GM19351 (cell line): ENCODE measurements around the gene PNKP.
A peak's percentile ranks its signal among the peaks of the same experiment; 100 is the strongest.

ENCODE experiments used
- ATAC-seq: cut with Tn5 transposase; IDR thresholded peaks from one replicate; pipeline ENCODE4 v1.9.1; 2021; ENCODE audit warnings: mild to moderate bottlenecking, moderate library complexity; ENCODE audit not compliant: unreplicated experiment

PNKP gene

DNA sequence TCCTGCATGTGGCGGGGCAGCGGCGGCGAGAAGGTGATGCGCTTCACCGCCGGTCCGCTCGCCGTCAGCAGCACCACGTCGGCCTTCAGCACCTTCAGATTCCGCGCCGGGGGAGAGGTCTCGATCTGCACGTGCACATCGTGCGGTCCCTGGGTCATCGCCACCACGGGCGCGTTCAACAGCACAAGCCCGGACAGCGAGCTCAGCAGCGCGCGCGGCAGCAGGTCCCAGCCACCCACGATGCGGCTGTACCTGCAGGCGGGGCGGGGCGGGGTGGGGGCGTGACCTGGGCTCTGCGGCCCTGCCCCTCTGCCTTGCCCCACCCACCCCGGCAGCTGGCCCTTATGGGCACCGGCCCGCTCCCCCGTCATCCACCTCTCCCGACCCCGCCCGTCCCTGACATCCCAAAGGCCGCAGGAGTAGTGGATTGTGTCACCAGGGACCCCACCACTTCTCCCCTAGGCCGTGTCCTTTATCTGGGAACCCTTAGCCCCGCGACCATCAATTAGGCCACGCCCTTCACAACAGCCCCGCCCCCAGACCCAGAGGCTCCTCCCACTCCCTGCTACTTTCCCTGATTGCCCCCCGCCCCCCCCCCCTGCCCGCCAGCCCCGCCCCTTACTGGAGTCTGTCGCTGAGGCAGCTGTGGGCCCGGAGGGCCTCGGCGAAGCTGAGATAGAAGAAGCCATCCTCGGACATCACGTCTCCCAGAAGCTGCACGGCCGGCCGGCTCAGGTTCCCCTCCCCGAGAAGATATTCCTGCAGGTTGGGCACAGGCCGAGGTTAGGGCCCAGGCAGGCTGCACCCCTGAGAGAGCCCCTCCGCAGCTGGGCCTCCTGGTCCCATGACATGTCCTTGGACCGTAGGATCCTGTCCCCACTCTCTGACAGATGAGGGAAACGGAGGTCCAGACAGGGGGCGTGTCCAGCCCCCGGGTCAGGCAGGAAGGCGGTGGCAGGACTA is 23.3 kb upstream of the PNKP start:
- peak; percentile 48 for ATAC-seq

DNA sequence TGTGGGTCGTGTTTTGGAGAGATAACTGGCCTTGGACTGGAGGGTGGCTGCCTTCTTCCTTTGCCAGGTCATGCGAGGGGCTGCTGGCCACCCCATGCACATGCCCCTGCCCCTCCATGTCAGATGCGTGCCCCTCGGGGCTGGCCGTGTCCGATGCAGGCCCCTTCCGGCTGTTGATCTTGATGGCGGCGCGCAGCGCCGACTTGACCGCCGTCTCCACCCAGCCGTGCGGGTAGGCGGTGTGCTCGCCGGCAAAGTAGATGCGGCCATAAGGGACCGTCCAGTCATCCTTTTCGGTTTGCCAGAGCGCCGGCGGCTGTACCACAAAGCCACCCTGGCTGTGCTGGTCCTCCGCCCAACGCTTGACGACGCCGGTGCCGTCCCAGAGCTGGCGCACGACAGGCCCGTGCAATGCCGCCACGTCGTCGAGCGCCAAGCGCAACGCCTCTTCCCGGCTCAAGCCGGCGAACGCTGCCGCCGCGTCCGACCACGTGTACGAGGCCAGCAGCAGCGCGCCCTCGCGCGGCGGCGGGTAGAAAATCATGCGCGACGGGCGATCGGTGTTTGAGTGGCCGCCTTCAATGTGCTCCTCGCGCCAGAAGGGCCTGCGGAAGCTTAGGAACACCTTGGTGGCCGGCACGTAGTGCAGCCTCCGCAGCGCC is 22.4 kb upstream of the PNKP start:
- ATAC-seq: peak; percentile 34

DNA sequence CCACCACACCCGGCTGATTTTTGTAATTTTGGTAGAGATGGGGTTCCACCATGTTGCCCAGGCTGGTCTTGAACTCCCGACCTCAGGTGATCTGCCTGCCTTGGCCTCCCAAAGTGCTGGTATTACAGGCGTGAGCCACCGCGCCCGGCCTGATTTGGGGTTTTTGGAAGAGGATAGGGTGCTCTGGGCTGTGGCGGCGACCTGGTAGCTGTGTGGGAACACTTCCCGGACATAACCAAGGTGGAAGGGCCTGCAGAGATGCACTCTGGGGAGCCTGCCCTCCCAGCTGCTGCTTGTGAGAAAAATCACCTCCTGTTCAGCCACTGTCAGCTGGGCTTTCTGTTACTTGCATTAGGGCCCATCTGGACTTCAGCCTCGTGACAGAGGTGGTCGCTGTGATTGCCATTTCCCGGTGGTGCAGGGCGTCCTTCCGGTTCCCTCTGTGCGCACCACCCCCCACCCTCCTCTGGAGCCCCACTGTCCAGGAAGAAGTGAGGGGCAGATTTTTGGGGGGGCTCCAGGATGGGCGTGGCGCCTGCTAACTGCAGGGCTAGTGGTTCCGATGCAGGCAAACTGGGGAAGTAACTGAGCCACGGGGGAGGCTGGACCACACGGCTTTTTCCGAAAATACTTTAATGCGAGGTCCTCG is 21.8 kb upstream of the PNKP start:
- ATAC-seq: no peak

DNA sequence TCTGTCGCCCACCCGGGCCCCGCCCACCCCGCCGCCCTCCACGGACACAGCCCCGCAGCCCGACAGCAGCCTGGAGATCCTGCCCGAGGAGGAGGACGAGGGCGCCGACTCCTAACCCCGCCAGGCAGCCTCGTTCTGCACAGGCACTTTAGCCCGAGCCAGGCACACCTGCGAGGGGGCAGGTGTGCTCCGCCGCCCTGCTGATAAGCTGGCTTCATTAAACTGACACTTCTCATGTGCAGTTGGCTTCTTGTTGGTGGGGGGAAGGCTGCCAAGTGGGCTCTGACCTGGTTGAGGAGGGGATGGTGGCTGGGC is 21.1 kb upstream of the PNKP start:
- ATAC-seq: no peak

DNA sequence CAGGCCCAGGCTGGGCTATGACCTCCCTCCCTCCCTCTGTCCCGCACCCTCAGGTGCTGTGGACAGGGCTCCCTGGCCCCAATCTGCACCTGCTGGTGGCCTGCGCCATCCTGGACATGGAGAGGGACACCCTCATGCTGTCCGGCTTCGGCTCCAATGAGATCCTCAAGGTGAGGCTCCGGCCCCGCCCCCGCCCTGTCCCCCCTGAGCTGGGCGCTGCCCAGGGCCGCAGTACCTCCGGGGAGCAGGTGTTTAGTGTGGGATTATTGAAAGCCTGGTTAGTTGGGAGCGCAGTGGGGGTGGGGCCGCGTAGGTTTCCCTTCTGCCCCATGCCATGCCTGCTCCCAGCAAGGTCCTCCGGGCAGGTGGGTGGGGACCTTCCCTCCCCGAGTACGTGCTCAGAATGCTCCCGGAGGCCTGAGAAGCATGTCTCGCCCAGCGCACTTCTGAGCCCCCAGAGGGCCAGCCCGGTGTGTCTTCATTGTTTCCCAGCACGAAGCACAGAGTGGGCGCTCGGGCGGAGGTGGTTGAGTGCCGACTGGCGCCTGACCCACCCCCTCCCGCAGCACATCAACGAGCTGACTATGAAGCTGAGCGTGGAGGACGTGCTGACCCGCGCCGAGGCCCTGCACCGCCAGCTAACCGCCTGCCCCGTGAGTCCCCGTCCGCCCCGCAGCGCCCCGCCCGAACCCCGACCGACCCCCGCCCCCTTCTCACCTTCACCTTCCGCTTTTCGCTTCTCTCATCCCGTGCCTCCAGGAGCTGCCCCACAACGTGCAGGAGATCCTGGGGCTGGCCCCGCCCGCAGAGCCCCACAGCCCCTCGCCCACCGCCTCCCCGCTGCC is 20.5 kb upstream of the PNKP start:
- no peak for ATAC-seq

DNA sequence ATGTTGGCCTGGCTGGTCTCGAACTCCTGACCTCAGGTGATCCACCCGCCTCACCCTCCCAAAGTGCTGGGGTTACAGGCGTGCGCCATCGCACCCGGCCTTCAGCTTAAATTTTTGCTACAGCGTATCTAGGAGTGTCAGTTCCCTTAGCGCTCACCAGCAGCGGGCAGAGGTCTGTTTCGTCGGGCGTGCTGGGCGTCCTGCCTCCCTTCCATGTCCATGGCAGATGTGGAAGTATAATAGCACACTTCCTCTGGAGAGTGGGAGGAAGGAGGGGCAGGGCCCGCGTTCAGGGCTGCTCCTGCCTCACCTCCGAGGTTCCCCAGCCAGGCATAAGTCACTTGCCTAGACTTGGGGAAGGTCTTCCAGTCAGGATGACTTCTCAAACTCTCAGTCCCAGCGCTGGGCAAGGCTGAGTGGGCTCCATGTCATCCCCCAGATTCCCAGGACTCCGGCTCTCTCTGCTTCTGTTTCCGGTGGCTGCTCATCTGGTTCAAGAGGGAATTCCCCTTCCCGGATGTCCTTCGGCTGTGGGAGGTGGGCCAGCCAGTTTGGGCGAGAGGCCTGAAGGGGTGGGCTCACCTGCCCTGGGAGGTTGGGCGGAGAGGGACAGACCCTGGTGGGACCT is 19.8 kb upstream of the PNKP start:
- no peak for ATAC-seq

DNA sequence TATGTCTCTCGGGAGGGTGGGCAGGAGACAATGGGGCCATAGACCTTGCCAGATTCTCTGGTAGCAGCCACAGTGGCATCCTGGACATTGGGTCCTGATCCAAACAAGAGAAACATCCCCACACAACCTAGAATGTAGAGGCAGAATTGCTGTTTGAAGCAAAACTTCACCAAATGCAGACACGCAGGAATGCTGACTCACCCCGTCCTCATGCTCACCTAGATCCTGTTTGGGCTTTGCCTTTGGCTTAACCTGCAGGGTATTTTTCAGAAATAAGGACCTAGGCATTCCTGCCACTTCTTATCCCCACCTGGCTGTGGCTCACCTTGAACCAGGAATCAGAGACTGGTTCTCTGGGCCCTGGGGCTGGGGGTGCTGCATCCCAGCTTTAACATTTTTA is 17.4 kb upstream of the PNKP start:
- ATAC-seq: no peak

DNA sequence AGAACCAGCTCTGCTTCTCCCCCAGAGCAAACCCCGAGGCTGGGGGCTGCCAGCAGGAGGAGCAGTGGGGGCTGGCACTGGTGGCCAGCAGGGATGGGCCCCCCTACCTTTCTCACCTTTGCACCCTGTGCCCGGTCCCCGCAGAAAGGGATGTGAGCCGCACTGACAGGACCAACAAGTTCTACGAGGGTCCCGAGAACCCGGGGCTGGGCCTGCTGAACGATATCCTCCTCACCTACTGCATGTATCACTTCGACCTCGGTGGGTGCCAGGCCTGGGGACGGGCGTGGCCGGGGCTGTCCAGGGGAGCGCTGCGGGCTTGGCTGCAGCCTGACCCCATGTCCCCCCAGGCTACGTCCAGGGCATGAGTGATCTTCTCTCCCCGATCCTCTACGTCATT is 16.7 kb upstream of the PNKP start:
- ATAC-seq: no peak

DNA sequence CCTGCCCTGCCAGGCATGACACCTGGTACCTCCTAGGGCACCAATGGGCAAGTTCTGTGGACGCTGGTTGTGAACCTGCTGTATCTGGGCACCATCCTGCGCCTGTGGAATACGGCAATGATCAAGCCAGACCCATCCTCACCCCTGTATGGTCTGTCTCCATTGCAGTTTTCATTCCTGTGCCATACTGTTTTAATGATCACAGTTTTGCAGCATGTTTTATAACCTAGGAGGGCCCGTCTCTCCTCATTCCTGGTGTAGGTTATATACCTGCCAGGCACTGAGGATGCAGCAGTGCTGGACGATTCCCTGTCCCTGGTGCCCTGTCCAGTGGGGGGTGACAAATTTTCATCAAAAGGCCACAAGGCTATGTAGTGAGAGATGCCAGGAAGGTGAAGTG is 15.7 kb upstream of the PNKP start:
- ATAC-seq: no peak

DNA sequence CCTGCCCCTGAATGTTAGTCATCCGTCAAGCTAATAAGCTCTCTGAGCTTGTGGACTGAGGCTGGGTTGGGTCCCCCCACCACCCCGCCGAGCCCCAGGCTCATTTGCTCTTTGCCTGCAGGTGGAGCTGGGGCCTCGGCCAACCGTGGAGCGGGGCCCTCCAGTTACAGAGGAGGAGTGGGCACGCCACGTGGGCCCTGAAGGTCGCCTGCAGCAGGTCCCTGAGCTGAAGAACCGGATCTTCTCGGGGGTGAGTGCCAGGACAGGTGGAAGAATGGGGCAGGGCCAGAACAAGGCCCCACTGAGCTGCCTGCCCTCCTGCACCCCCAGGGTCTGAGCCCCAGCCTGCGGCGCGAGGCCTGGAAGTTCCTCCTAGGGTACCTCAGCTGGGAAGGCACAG is 15.3 kb upstream of the PNKP start:
- no peak for ATAC-seq

DNA sequence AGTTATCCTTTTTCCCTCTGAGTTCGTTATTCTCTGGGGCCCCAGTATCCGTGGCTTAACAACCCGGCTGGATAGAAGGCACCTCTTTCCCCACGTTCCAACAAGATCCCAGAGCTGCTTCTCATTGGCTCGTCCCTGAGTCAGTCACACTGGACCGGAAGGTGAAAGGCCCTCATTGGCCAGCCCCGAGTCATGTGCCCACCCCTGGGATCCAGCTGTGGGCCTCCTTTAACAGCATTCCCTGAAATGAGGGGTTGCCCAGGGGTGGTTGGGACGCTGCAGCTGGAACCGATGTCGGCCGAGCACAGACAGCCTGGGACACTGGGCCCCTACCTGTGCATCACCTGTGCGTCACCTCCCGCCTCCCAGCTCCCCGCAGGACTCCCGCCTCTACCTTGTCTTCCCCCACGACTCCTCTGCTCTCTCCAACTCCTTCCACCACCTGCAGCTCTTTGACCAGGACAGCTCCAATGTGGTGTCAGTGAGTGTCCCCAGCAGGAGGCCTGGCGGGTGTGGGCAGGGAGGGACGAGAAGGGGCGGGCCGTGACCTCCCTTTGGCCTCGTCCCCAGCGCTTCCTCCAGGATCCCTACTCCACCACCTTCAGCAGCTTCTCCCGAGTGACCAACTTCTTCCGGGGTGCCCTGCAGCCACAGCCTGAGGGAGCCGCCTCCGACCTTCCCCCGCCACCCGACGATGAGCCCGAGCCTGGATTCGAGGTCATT is 14.5 kb upstream of the PNKP start:
- ATAC-seq: no peak

DNA sequence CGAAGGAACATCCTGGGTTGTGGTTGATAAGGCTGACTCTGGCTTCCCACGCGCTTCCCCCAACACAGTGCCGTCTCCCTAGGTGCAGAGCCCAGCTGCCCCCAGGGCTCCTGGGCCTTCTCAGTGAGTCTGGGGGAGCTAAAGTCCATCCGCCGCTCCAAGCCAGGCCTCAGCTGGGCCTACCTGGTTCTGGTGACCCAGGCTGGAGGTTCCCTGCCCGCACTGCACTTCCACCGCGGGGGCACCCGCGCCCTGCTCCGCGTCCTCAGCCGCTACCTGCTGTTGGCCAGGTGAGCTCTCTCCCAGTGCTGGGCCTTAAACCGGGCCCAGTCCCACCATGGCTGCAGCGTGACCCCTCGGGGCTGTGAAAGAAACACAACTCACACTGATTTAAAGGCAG is 13.8 kb upstream of the PNKP start:
- ATAC-seq: no peak

DNA sequence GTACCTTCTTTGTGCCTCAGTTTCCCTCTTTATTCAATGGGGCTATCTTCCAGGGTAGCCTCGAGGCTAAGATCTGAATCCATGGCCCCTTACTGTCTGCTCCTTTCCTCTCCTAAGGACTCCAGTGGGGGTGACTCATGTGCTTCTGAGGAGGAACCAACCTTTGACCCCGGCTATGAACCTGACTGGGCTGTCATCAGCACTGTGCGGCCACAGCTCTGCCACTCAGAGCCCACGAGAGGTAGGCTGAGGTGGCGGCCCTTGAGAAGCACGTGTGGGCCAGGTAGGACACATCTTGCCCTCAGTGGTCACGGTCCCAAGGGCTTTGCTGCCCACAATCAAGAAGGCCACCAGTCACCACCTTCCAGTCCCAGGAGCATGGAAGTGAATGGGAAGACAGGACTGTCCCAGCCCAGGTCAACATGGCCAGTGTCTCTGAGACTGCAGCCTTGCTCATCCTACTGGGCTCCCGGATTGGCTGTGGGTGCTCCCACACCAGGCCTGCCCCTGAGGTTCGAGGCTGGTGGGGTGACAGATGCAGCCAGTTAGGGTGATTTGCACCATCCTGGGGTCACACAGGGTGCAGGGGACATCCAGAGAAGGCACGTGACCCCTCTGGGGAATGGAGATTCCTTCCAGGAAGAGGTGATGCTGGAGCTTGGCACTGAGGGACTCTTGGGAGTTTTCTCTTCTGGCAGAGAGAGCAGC is 12.9 kb upstream of the PNKP start:
- ATAC-seq: no peak

DNA sequence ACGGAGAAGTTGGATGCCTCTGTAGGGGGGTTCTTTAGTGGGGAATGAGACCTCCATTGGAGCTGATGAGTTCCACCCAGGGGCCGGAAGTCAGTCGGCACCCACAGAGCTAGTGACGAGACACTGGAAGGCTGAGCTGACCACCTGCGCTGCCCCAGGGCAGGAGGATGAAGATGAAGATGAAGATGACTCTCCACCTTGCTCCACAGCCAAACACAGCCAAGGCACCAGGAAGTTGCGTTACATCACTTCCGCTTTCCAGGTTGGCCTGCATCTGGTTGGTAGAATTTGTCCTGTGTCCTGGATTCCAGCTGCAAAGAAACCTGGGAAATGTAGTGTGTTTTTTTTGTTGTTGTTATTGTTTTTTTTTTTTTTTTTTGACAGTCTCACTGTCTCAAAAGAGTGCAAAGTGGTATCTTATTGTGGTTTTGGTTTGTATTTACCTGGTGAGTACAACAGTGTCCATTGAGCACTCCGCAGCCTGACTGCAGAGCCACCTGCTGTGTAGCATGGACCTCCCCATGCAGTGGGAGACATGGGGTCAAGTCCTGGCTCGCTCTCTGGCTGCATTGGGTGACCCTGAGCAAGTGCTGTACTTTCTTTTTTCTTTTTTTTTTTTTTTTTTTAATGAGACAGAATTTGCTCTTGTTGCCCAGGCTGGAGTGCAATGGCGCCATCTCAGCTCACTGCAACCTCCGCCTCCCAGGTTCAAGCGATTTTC is 12.0 kb upstream of the PNKP start:
- no peak for ATAC-seq

DNA sequence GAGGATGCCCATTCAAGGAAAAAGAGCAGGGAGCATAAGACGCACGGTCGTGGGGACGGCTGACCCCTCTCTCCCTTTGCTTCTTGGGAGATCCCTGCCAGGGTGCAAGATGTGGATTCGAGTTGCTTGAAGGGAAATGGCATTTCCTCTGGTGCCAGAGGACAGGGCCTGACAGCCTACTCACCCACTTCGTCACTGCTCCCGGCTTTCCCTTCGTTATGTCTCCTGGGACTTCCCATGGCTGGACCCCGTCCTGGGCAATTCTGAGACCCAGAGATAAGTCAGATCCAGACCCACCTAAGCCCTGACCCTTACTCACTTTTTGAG is 11.3 kb upstream of the PNKP start:
- no peak for ATAC-seq

DNA sequence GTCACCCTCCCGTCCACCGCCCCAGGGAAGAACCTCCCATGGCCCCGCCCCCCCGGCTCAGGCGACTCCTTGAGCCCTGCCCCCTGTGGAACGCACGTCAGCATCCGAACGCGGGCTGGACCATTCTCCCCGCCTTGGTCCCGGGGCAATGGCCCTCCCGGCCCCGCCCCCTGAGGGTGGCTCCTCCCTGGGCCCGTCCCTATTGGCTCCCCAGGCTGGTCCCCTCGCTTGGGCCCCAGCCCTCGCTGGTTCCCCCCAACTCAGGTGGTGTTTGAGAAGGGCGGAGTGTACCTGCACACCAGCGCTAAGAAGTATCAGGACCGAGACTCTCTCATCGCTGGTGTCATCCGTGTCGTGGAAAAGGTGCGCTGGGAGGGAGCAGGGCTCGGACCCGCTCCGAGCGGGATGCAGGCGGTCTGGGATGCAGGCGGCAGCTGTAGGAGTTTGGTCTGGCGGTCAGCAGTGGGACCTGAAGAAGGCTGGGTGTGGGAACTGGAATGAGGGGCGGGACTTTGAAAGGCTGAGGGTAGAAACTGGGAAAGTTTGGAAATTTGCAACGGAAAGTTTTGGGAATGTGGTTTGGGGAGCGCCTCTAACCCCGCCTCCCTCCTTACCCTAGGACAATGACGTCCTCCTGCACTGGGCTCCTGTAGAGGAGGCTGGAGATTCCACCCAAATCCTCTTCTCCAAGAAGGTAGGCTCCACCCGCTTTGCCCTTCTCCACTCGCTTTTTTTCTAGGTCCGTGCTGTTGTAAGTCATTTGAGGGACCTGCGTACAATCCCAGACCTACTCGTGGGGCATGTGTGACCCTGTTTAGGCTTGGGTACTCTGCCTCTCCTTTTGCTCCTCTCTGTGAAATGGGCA is 10.7 kb upstream of the PNKP start:
- ATAC-seq: peak; percentile 57

DNA sequence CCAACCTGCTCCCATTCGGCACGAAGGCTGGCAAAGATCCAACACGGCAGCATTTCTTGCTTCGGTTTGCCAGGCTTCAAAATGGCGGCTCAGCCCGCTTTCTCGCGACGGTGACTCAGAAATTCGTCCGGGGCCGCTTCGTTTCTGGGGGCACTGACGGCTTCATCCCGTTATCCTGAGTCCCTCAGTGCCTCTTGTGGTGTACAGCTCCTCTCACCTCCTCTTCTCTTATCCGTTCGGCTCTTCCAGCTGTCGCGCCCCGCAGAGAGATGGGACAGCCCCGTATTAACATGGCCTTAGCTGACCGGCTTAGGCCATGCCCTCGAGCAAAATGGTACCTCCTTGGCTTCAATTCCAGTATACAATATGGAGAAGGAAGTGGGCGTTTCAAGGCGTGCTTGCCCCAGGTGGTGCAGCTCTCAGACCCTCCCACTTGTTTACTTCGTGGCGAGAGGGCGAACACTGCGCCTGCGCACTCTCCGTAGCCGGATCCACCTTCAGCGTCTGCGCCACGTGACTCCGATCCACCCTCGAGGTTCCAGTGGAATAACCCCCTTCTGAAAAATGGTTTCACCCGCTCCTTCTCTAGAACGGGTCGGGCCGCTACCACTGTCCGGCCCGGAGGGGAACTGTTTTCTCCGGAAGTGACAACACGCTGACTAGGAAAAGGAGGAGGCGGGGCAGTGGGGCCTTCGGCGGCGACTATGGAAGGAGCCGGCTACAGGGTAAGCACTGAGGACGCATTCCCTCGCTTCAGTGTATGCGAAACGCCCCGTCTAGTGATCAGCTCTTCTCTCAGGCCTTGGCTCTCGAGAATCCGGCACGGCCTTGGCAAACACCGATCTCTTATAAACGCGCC is 9.9 kb upstream of the PNKP start, which contains the start of the genes AKT1S1 and TBC1D17:
TSS of gene AKT1S1 (minus strand) at position 336 of the 859 bp plus-strand sequence. CDS start 4,060 bp downstream, outside the sequence.
TSS of gene TBC1D17 (plus strand) at position 683 of the 859 bp plus-strand sequence. CDS start at position 705, 22 bp downstream.
- ATAC-seq: peak; percentile 50
